A204.1 (cell line): ENCODE results near the gene SCAPER.
"Not testable (repeated sequence)": the region's sequence is repeated elsewhere in the genome, so short reads cannot be mapped to it uniquely, and the experiment has no call there.

Experiments used
- FAIRE-seq: peaks from 2 replicates; lab custom pipeline; 2012; peaks lifted over from hg19 to GRCh38; lab: Jason Lieb, UNC

The SCAPER gene

DNA sequence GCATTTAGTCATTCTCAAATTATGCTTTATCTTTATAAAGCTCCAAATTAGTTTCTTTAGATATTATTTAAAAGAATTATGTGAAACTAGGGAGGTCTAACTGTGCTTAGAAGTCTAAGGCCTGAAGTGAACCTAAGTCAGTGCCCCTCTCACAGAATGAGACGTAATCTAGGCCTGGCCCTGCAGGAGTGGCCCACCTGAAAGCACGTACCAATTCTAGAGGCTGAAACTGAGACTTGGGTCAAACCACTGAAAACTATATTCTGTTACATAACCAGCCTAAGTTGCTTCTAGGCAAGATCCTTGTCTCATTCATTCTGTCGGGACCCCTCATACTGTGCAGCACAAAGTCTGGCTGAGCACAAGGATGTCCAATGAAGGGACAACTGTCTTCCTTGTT is 424.9 kb downstream of the SCAPER start:
- no peak for FAIRE-seq

DNA sequence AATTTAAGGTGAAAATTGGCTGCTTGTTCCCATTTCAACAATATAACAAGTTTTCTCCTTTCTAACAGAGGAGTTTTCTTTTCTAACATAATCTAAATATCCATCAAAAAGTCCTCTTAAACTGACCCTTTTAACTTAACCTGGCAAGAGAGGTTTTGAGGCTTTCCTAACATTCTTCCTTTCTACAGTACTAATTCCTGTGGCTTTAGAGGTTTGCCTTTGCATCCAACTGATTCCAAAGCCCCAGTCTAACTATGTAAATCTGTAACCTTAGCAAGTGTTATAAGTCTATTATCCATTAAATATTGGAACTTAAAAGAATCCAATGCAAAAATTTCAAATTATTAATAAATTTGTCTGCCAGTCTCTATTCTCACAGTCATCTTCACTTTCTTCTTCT is 434.4 kb downstream of the SCAPER start:
- no peak for FAIRE-seq

DNA sequence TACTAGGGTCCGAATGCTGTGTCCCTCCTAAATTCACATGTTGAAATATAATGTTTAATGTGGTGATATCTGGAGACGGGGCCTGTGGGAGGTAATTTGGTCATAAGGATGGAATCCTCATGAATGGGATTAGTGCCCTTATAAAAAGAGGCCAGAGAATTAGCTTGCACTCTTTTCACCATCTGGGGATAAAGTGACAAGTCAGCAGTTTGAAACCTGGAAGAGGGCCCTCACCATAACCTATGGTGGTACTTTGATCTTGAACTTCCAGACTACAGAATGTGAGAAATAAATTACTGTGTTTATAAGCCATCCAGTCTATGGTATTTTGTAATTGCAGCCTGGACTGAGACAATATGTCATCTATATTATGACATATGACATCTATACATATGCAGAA is 436.4 kb downstream of the SCAPER start:
- no peak for FAIRE-seq

DNA sequence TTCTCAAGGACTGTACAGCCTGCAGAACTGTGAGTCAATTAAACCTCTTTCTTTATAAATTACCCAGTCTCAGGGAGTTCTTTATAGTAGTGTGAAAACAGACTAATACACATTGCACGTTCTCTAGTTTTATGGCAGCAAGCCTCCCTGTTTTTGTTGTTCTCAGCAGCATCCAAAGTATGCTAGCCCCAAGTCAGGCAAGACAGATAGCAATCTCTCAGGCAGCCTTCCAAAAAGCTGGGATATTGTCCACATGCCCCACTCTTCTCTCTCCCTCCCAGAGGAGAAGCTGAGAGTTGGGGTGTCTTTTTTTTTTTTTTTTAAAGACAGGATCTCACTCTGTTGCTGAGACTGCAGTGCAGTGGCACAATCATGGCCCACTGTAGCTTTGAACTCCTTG is 438.0 kb downstream of the SCAPER start:
- FAIRE-seq: no peak

DNA sequence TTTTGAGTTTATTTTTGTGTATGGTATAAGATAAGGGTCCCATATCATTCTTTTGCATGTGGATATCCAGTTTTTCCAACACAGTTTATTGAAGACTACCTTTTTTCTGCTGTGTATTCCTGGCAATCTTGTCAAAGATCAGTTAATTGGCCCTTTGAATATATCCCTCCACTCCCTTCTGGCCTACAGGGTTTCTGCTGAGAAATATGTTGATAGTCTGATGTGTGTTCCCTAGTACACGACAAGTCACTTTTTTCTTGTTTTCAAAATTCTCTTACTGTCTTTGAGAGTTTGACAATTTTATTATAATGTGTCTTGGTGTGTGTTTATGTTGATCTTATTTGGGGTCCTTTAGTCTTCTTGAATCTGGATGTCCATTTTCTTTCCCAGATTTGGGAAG is 439.4 kb downstream of the SCAPER start:
- FAIRE-seq: no peak

DNA sequence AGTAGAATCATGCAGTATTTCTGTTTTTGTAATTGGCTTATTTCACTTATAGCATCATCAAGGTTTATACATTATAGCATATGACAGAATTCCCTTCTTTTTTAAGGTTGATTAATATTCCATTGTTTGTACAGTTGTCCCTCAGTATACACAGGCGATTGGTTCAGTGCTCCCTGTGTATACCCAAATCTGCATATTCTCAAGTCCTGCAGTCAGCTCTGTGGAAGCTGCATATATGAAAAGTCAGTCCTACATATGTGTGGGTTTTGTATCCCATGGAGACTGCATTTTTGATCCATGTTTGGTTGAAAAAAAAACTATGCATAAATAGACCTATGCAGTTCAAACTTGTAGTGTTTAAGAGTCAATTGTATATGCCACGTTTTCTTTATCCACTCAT is 440.9 kb downstream of the SCAPER start:
- no peak for FAIRE-seq

DNA sequence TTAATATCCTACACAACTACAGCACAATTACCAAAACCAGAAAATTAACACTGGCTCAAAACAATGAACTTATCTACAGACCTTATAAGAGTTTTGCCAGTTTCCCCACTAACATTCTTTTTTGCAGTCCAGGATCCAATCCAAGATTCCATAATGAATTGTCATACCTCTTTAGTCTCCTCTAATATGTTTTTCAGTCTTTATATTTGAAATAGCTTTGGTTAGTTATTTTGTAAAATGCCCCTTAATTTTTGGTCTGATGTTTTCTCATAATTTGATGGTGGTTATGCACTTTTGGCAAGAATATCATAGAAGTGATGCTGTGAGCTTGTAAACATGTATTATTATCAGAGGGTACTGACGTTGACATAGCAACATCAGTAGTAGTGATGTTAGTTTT is 444.3 kb downstream of the SCAPER start:
- no peak for FAIRE-seq

DNA sequence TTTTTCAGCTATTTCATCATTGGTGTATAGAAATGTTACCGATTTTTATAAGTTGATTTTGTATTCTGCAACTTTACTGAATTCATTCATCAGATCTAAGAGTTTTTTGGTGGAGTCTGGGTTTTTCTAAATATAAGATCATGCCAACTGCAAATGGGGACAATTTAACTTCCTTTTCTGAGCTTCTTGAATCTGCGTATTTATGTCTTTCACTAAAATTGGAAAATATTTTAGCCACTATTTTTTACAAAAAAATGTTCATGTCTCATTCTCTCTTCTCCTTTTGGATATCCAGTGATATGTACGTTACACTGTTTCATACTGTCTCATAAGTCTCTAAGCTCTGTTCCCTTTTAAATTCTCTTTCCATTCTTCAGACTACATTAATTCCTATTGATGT is 444.8 kb downstream of the SCAPER start:
- FAIRE-seq: no peak

DNA sequence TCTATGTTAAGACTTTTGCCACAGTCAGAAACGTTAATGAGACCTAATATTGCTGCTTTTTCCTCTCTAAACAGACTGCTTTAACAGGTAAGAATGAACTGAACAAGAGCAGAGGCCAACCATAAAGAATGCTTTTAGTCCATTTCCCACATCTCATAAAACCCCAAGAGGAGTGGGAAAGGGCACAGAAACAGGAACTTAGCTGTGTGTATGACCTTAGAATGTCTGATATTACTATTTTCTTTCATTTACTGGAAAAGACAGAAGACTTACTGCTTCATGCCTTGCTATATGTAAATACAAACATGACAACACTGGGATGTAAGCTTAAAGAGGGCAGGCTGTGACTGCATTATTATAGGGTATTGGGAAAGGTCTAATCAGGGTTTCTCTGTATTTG is 453.6 kb downstream of the SCAPER start:
- no peak for FAIRE-seq

DNA sequence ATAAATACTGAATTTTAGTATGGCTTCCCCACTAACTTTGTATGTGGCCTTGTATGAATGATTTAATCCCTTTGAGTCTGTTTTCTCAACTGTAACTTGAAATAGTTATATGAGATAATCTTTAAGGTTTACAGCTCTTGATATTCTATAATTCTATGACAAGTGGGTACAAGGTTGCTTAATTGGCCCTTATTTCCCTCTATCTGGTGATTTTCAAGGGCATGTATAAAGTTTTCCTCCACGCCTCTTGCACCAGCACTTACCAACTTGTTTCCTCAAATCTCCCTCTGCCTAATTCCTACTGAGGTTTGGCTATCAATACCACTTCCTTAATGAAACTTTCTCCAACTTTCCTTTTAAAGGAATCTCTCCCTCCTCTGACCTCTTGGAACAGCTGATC is 455.7 kb downstream of the SCAPER start:
- FAIRE-seq: no peak

DNA sequence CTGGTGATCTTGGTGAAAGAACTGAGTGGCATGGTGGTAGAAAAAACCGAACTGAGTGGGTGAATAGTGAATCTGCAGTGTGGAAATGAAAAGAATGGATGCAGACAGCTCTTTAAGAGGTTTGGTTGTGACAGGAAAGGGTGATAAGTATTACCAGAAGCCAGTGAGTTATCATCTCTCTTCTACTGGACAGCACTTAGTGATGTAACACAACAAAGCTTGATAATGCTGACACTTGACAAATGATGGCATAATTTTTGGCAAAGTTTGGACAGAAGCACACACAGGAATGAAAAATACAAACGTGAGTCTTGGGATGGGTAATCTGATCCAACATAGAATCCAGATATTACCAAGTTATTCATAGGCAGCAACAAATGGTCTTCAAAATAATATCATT is 456.4 kb downstream of the SCAPER start:
- FAIRE-seq: no peak

DNA sequence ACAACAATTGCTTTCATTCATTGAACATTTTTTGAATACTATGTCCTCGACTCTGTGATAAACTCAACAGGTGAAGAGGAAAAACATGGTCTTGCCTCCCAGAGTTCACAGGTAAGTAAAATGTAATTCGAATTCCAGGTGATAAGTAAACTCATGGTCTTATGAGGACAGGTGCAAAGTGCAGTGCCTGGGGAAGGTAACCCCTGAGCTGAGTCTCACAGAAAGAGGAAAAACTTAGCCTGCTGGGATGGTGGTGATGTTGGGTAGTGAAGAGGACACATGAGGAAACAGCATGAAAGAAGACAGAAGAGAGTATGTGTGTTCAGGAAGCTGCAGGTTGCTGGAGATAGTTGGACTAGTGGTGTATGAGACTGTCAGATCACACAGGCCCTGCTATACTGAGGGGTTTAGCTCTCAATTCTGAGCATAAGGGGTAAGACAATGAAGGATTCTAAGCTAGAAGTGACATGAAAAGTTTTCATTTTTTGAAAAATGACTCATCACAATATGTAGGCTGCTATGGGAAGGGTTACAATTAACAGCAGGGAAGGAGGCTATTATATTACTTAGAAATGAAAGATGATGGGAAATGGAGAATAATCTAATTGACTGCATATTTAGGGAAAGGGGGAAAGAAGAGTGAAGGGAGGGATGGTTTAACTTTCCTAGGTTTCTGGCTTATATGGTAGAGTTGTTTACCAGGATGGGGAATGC is 457.3 kb downstream of the SCAPER start:
- no peak for FAIRE-seq

DNA sequence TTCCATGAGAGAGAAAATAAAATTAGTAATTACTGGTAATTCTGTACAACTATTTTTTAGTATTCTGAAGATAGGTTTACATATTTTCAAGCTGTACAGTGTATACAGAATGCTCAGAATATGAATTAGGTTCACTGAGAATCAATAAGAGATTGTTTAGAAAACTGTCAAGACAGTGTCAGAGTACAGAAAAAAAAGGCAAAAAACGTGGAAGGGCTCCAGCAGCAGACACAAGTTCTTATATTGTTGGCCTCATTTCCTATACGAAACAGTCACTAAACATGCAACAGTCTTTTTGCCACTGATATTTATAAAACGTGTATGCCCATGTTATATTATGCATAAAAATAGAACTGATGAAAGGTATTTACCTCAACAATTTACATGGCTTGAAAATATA is 464.7 kb downstream of the SCAPER start:
- no peak for FAIRE-seq

DNA sequence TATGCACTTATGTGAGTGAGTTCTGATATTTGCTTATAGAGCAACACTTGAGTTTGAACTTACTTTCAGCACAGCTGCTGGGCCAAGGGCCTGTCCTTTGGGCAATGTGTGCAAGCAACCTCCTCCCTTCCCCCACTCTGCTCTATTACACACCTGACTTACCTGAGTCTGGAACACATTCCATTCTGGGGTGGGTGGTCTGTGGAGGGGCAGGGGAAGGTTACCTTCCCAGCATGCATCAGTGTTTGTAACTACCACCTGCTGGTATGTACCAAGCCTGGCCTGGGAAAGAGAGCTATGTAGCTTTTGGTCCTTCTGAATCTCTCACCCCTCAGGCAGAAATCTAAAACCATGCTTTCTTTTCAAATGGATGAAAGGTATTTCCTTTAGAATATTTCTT is 465.6 kb downstream of the SCAPER start:
- no peak for FAIRE-seq

DNA sequence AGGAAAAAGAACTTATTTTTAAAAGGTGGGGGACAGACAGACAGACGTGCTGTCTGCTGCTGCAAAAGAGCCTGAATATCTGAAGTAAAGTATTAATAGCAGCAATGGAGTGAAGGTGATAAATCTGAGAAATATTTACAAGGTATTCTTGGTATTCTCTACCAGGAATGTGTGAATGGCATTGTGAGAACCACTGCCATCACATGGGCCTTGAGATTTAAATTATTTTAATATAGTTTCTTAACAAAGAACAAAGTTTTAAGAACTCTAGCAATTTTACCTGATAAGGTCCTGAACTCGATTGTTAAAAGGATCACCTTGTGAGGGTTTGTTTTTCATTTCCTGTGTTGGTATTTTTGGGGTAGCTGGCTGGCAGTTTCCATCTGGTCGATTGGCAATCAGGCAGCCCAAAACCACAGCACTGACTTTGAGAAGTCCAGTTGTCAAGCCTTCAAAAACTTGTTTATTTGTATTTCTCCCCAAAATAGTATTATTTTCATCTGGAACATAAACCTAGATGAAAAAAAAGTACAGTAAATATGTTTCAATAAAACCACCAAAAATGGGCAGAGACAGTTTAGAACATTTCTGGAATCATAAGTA is 471.2 kb downstream of the SCAPER start:
- no peak for FAIRE-seq

DNA sequence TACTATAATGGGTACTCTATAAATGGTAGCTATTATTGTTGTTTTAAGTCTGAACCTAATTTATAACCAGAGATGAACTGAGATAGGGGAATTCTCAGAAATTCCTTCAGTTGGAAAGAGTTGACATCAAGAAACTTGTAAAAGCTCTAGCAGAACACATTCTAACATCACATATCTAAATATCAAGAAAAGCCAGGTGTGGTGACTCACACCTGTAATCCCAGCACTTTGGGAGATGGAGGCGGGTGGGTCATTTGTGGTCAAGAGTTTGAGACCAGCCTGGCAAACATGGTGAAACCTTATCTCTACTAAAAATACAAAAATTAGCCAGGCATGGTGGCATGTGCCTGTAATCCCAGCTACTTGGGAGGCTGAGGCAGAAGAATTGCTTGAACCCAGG is 472.1 kb downstream of the SCAPER start:
- not testable (repeated sequence) for FAIRE-seq

DNA sequence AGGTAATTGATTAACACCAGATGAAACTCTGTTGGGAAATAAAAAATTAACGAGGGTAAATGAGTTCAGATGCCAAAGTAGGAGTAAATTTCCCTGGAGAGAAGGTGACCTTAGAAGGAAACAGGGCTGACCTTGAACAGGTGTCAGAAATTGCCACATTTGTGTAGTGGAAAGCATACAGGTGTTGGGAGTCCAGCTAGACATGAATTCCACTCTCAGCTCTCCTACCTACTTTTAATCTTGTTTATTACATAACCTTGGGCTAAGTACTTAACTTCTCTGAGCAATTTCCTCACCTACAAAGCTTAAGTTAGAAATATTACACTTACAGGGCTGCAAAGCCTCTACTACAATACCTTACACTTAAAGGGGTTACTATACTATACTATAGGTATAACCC is 472.5 kb downstream of the SCAPER start:
- FAIRE-seq: no peak

DNA sequence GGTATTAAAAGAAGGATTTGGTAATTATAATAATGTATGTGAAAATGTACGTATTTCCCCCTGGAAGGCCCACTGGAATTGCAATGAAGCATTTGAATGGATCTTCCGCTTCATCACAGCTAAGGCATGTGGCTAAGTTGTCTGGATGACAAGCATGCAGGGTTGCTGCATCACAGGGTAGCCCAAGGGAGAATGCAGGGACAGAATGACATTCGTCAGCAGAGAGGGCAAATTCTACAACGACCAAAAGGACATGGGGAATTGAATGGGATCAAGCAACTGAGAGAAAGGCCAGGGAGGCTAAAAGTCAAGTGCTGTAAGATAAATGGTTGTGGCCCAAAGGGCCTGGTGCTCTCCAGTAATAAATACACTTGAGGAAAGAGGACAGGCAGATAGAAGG is 473.2 kb downstream of the SCAPER start:
- no peak for FAIRE-seq

DNA sequence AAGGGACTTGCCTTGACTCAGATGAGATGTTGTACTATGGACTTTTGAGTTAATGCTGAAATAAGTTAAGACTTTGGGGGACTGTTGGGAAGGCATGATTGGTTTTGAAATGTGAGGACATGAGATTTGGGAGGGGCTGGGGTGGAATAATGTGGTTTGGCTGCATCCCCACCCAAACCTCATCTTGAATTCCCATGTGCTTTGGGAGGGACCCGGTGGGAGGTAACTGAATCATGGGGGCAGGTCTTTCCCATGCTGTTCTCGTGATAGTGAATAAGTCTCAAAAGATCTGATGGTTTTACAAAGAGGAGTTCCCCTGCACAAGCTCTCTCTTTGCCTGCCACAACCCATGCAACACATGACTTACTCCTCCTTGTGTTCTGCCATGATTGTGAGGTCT is 474.4 kb downstream of the SCAPER start:
- not testable (repeated sequence) for FAIRE-seq

DNA sequence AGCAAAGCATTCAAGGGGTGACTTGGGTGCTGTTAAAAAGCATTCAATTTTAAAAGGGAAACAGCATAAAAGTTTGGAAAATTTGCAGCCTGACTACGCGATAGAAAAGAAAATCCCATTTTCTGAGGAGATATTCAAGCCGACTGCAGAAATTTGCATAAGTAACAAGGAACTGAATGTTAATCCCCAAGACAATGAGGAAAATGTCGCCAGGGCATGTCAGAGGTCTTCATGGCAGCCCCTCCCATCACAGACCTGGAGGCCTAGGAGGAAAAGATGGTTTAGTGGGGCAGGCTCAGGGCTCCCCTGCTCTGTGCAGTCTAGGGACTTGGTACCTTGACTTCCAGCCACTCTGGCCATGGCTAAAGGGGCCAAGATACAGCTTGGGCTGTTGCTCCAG is 475.5 kb downstream of the SCAPER start:
- no peak for FAIRE-seq

DNA sequence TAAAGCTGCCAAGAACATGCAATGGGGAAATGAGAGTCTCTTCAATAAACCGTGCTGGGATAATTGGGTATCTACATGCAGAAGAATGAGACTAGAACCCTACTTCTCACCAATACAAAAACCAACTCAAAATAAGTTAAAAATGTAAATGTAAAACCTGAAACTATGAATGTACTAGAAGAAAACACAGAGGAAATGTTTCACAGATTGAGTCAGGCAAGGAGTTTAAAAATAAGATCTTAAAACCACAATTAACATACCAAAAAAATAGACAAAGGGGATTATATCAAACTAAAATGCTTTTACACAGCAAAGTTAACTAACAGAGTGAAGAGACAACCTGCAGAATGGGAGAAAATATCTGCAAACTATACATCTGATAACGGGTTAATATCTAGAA is 478.2 kb downstream of the SCAPER start:
- no peak for FAIRE-seq

DNA sequence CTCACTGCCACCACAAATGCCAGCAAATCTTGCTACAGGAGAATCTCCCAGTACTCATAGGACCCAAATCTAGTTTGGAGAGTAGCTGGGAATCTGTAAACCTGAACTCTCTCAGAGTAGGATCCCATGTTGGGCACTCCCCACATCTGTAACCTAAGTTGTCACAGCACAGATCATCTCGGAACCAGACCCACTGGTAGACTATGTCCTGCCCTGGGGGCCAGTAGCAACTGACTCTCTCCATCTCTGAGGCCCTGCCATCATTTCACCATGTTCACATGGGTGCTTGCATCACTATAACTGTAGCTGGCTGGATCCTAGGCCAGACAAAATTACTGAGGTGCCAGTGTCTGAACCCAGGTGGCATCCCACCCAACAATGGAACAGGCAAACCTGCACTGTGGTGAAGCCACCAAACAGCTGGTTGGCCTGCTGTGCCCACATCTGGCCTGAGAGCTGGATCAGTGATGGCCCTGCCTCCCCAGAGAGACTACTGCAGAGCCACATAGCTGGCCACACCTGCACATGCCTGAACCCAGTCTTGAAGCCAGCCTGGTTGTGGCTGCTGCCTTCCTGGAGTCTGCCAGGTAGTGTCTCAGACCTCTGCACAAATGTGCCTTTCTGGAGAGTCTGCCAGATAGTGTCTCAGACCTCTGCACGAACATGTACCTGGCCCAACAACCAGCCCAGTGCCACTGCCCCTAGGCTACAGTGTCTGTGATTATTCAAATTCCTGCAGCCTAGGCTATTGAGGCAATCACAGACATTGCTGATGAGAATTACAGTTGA is 486.6 kb downstream of the SCAPER start:
- no peak for FAIRE-seq

DNA sequence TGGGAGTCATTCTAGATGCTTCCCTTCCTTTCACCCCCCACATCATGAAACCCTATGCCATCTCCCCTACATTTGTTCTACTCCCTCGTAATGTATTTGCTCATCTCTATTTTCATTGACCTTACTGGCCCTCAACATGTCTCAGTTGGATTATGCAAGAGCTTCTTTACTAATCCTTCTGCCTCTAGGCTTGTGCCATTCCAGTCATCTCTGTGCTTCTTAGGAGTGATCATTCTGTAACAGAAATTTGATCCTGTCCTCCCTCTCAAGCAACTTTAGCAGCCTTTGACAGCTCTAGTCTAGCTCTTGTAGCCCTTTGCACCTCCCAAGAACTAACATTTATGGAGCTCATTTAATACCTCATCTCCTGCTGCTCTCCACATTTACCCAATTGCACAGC is 503.9 kb downstream of the SCAPER start:
- FAIRE-seq: no peak
